Ovary (tissue), 9 donors: Measurements from ENCODE around the gene HCFC1R1. TPM values are rescaled to one million over a fixed set of nuclear protein-coding genes. Genes with fewer than 3 reads are reported as not detected.

Experiments used
- DNase-seq, 5 donors: peaks; one replicate each; pipeline ENCODE4 v3.0.0-alpha.2; 2019 to 2020
- H3K27ac ChIP-seq, 2 donors: fragments of 200-600 bp; one replicate each; pipeline versions ENCODE4 v1.5.1 to v1.8.0; 2019 to 2022
- H3K27me3 ChIP-seq: fragments of 200-600 bp; one replicate; pipeline ENCODE4 v1.8.0; 2022
- H3K36me3 ChIP-seq: fragments of 200-600 bp; sonication (generic); one replicate; pipeline ENCODE4 v1.5.1; 2019
- H3K4me1 ChIP-seq: one replicate; pipeline ENCODE4 v1.8.1; 2013; ENCODE audit warnings: mild to moderate bottlenecking, moderate library complexity; ENCODE audit not compliant: insufficient read depth
- H3K4me3 ChIP-seq: fragments of 200-600 bp; sonication (generic); one replicate; pipeline ENCODE4 v1.5.1; 2017
- H3K9me3 ChIP-seq, 2 donors: fragments of 200-600 bp in 1 of 2; sonication (generic) in 1 of 2; one replicate each; pipeline versions ENCODE4 v1.5.1 to v1.8.1; 2013 to 2019; ENCODE audit warnings: mild to moderate bottlenecking in 1 of 2, moderate library complexity in 1 of 2
- CTCF ChIP-seq, 3 donors: fragments of 450-650 bp in 2 of 3; fragments of 200-600 bp in 1 of 3; IDR thresholded peaks; one replicate each; pipeline versions ENCODE4 v1.5.1 to v1.8.0; 2016 to 2022; ENCODE audit warnings: antibody characterized with exemption in 3 of 3, mild to moderate bottlenecking in 1 of 3
- EP300 ChIP-seq: sonication (generic); formaldehyde crosslinking; IDR thresholded peaks from one replicate; pipeline ENCODE4 v1.6.1; 2017; ENCODE audit warnings: antibody characterized with exemption
- POLR2A ChIP-seq: fragments of 450-650 bp; IDR thresholded peaks from one replicate; pipeline ENCODE4 v1.6.1; 2017; ENCODE audit warnings: antibody characterized with exemption, mild to moderate bottlenecking, moderate library complexity
- WGBS, 3 donors: extraction: QIAGEN DNeasy Blood & Tissue Kit in 1 of 3; methylation state at CpG; one replicate each; pipeline versions ENCODE4 v1.1.5 to v1.1.7; 2013 to 2017; 5-methylcytosine and 5-hydroxymethylcytosine counted together
- intact Hi-C, 4 donors: fragments of 100-400 bp; cut with DNase I; formaldehyde crosslinking; loops; one replicate each; pipeline versions ENCODE4 v1.11.0 to v1.15.1; 2022 to 2023
- polyA plus RNA-seq, 2 donors: library from polyadenylated mRNA; stranded (reverse); fragments of 200-250 nt in 1 of 2; fragments of 350-450 nt in 1 of 2; fragmentation: Illumina TruSeq in 1 of 2; extraction: RNeasy Lipid Tissue Mini Kit (QIAGEN cat#74804) in 1 of 2; gene quantifications; one replicate each; pipeline ENCODE4 v1.2.3, GENCODE V29; 2013 to 2014
- total RNA-seq, 7 donors: library from RNA; depleted of rRNA in 2 of 7; stranded (reverse); fragments of >200 nt in 2 of 7; fragmentation: NEBNext Ultra II Directional in 3 of 7; extraction: Animal tissue kit (Norgen Biotek cat#: 25700) in 3 of 7; gene quantifications; one replicate each; pipeline versions ENCODE4 v1.1.0 to v1.2.4, GENCODE V29; 2016 to 2023
- donor health status: DM: no; HTN: no; CAD: no; lungs with moderate emphysema.
- donor health status: DM: no; HTN: no; CAD: no.
- donor health status: Bipolar disorder and iron deficiency.
- donor health status: DM: yes; HTN: yes; CAD: no.
- donor health status: DM: no; HTN: no; CAD: no.
- donor health status: DM: yes; HTN: yes; CAD: no.

The HCFC1R1 gene
- total and polyA plus RNA-seq, 9 donors = 15.9 to 82.0 (median 55.1) TPM

- Histone ChIP-seq H3K36me3 (no peaks in the 10 kb centered on the region), H3K9me3 (no peaks in the 10 kb centered on the region), H3K4me1 (peaks cover 2% of the 10 kb centered on the region), H3K27ac (no peak overlapping the region), H3K27me3 (no peaks in the 10 kb centered on the region), H3K4me3 (no peak overlapping the region)
- intact Hi-C loops = no loop called here
- TF ChIP-seq CTCF (IDR thresholded peaks at IDR 0.05) (no peak), POLR2A (no peak), EP300 (no peak)
- WGBS, 3 donors = 51 to 60% (median 54%) methylated on average over 8 of the region's 8 CpGs
- no peak for DNase-seq
Observed at GRCh38 chr16:2988590-2989099, 35.1 kb downstream of the HCFC1R1 start.

- Histone ChIP-seq H3K4me1 (peaks cover 2% of the 10 kb centered on the region), H3K4me3 (no peak overlapping the region), H3K9me3 (no peaks in the 10 kb centered on the region), H3K27me3 (no peaks in the 10 kb centered on the region), H3K36me3 (no peaks in the 10 kb centered on the region), H3K27ac (no peak overlapping the region)
- DNase-seq = no peak
- WGBS, 3 donors = 57 to 72% (median 65%) methylated on average over 6 to 8 of the region's 8 CpGs
- intact Hi-C loops = no loop called here
- TF ChIP-seq EP300 (no peak), POLR2A (no peak), CTCF (IDR thresholded peaks at IDR 0.05) (no peak)
Observed at GRCh38 chr16:2987833-2988232, 35.9 kb downstream of the HCFC1R1 start.

GRCh38 chr16:2987286-2987685 lies 36.5 kb downstream of the HCFC1R1 start:
- intact Hi-C loops = no loop called here
- Histone ChIP-seq H3K4me1 (peaks cover 2% of the 10 kb centered on the region), H3K27ac (no peak overlapping the region), H3K27me3 (no peaks in the 10 kb centered on the region), H3K9me3 (no peaks in the 10 kb centered on the region), H3K36me3 (no peaks in the 10 kb centered on the region), H3K4me3 (no peak overlapping the region)
- DNase-seq = no peak
- WGBS, 3 donors = 87 to 88% (median 88%) methylated on average over 9 of the region's 9 CpGs
- no peak for TF ChIP-seq EP300
- TF ChIP-seq POLR2A = no peak
- TF ChIP-seq CTCF (IDR thresholded peaks at IDR 0.05) = no peak

- TF ChIP-seq CTCF (IDR thresholded peaks at IDR 0.05) (no peak), POLR2A (no peak), EP300 (no peak)
- H3K36me3 ChIP-seq = no peaks in the 10 kb centered on the region
- intact Hi-C loops = no loop called here
- H3K4me3 ChIP-seq = no peak overlapping the region
- H3K9me3 ChIP-seq = no peaks in the 10 kb centered on the region
- WGBS, 3 donors = 70 to 83% (median 71%) methylated on average over 15 to 17 of the region's 17 CpGs
- peaks cover 2% of the 10 kb centered on the region for H3K4me1 ChIP-seq
- DNase-seq = no peak
- H3K27ac ChIP-seq = no peak overlapping the region
- no peaks in the 10 kb centered on the region for H3K27me3 ChIP-seq
Observed at GRCh38 chr16:2986623-2987188, 37.0 kb downstream of the HCFC1R1 start.
